Common myeloid progenitor, CD34-positive (primary cell): Measurements from ENCODE around the gene CNOT3.
A peak's percentile ranks its signal among the peaks of the same experiment; 100 is the strongest.

Experiments used
- CTCF ChIA-PET: fragments of 350-600 bp; sonication (Branson Sonifier 250); formaldehyde crosslinking; loops from one replicate; lab custom pipeline; 2021; ENCODE audit warnings: antibody characterized with exemption; lab: Charles Lee
- POLR2A ChIA-PET: fragments of 350-600 bp; sonication (Branson Sonifier 250); formaldehyde crosslinking; loops from one replicate; lab custom pipeline; 2021; ENCODE audit warnings: antibody characterized with exemption; lab: Charles Lee
- DNase-seq, 3 donors: peaks; one replicate each; pipeline versions ENCODE4 v3.0.0 to v3.0.0-alpha.2; 2013
- H3K27ac ChIP-seq, 2 experiments: 1 replicate in 1 of 2; 2 replicates in 1 of 2; pipeline ENCODE4 v1.7.0; 2013; ENCODE audit warnings: inconsistent platforms in 2 of 2, low read length in 2 of 2, mild to moderate bottlenecking in 2 of 2, low read depth in 1 of 2, moderate library complexity in 1 of 2; ENCODE audit not compliant: severe bottlenecking in 2 of 2, insufficient read depth in 1 of 2, poor library complexity in 1 of 2
- H3K27me3 ChIP-seq, 5 experiments: replicated peaks in 2 of 5; 1 replicate in 3 of 5; 2 replicates in 2 of 5; pipeline versions ENCODE4 v1.6.1 to v1.7.0; 2013; ENCODE audit warnings: low read length in 4 of 5, mild to moderate bottlenecking in 2 of 5, moderate library complexity in 2 of 5, inconsistent platforms in 1 of 5; ENCODE audit not compliant: insufficient read depth in 5 of 5, control insufficient read depth in 4 of 5
- H3K36me3 ChIP-seq, 4 experiments: 1 replicate in 2 of 4; 2 replicates in 2 of 4; pipeline versions ENCODE4 v1.6.1 to v1.7.0; 2013; ENCODE audit warnings: low read length in 3 of 4, control low read depth in 1 of 4, mild to moderate bottlenecking in 1 of 4; ENCODE audit not compliant: control insufficient read depth in 4 of 4, insufficient read depth in 4 of 4
- H3K4me1 ChIP-seq, 4 experiments: 1 replicate in 3 of 4; 2 replicates in 1 of 4; pipeline versions ENCODE4 v1.6.1 to v1.7.1; 2013; ENCODE audit warnings: low read length in 3 of 4, mild to moderate bottlenecking in 3 of 4, control low read depth in 1 of 4, inconsistent platforms in 1 of 4, moderate library complexity in 1 of 4; ENCODE audit not compliant: control insufficient read depth in 4 of 4, insufficient read depth in 4 of 4; ENCODE audit errors: control extremely low read depth in 1 of 4
- H3K4me3 ChIP-seq, 7 experiments: 1 replicate in 4 of 7; 2 replicates in 3 of 7; pipeline versions ENCODE4 v1.5.1 to v1.7.0; 2013; ENCODE audit warnings: mild to moderate bottlenecking in 7 of 7, low read length in 6 of 7, moderate library complexity in 6 of 7, inconsistent platforms in 2 of 7, low read depth in 2 of 7, control low read depth in 1 of 7; ENCODE audit not compliant: insufficient read depth in 4 of 7, control insufficient read depth in 1 of 7; ENCODE audit errors: extremely low read depth in 1 of 7
- H3K9me3 ChIP-seq, 5 experiments: 1 replicate in 4 of 5; 2 replicates in 1 of 5; pipeline versions ENCODE4 v1.6.1 to v1.7.1; 2013; ENCODE audit warnings: low read length in 4 of 5, mild to moderate bottlenecking in 2 of 5, inconsistent platforms in 1 of 5, low read depth in 1 of 5, moderate library complexity in 1 of 5; ENCODE audit not compliant: control insufficient read depth in 4 of 5, insufficient read depth in 2 of 5; ENCODE audit errors: control extremely low read depth in 1 of 5
- WGBS: methylation state at CpG from one replicate; pipeline ENCODE4 v1.1.5; 2013; ENCODE audit not compliant: insufficient coverage; 5-methylcytosine and 5-hydroxymethylcytosine counted together

Gene CNOT3

DNA sequence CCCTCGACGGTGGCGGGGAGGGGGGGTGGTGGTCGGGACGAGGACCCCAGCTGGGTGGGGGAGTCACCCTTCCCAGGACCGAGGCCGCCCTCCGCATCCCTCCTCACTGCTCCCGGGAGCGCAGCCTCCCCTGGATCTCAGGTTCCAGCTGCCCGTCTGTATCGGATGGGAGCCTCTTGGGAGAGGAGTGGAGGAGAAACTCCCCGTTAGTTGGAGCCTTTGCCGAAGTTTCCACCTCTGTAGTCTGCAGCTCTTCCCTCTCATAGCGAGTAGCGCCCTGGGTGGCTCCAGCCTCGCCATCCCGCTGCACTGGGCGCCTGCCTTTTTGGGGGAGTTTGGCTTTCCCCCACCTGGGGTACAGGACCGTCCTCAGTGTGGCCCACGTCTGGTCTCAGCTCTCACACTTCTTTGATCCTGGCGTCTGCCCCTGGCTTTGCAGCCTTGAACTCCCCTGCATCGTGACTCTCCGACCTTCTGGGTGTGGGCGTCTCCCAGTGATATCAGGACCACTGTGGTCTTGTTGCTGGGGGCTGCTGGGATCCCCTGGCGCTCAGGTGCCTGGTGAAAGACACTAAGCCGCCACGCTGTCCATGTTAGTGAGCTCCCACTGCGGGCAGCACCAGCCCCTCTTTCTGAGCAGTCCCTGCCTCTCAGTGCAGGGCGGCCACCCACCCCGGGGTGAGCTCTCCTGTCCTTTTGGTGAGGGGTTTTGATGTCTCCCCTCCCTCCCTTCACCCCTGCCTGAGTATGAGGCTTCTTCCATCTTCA, 1.1 kb downstream of the CNOT3 start:
- DNase-seq, result peak in 1 of 3 donors; percentile 16
- Histone ChIP-seq H3K9me3 (peaks cover 0 to under 1% (median 0%) of the 10 kb centered on the region in 5 experiments), H3K36me3 (peaks cover 6 to 44% (median 19%) of the 10 kb centered on the region in 4 experiments), H3K27me3 (no peaks in the 10 kb centered on the region), H3K4me1 (peaks cover 6 to 40% (median 26%) of the 10 kb centered on the region in 4 experiments), H3K27ac (peak overlapping the region in 1 of 2 experiments; percentile 11), H3K4me3 (peak overlapping the region in 6 of 7 experiments; percentile 64 to 84 (median 78))
- WGBS, result 44% methylated on average over 23 of the region's 31 CpGs
- ChIA-PET CTCF (interaction anchor here (1.0 to 1.2 kb wide), 2 partner anchors 19 to 21 kb away, joined by 3 read pairs; partner anchors contain the start of gene LENG1), POLR2A (interaction anchor here (0.5 to 2.8 kb wide), 2 partner anchors 21 to 91 kb away, joined by 3 to 9 read pairs; partner anchors contain the start of gene LENG1)

DNA sequence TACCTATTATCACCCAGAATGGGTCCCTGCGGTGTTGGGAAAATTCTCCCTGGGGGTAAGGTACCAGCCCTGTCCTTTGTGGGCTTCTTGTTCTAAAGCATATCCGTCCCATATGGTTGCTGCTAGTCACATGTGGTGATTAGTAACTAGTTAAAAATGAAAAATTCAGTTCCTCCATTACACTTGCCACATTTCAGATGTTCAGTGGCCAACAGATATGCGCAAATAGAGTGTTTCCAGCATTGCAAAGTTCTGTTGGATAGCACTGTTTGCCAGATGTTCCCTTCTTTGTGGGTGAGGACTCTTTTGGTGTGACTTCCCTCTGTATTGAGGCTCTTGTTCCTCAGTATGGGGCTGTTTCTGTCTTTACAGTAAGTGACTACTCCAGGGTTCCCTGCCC, 3.8 kb downstream of the CNOT3 start:
- Histone ChIP-seq H3K4me1 (peaks cover 3 to 32% (median 20%) of the 10 kb centered on the region in 4 experiments), H3K27ac (peak overlapping the region; percentile 8 to 9), H3K9me3 (no peaks in the 10 kb centered on the region), H3K36me3 (peaks cover 13 to 71% (median 45%) of the 10 kb centered on the region in 4 experiments), H3K4me3 (no peak overlapping the region), H3K27me3 (no peaks in the 10 kb centered on the region)
- POLR2A ChIA-PET, result interaction anchor here (1.0 kb wide), 1 partner anchor 14 kb away, joined by 3 read pairs; no protein-coding TSS in a partner anchor
- no peak for DNase-seq
- CTCF ChIA-PET, result no interaction called here
- no CpG with 5 or more reads among the region's 3 CpGs for WGBS

DNA sequence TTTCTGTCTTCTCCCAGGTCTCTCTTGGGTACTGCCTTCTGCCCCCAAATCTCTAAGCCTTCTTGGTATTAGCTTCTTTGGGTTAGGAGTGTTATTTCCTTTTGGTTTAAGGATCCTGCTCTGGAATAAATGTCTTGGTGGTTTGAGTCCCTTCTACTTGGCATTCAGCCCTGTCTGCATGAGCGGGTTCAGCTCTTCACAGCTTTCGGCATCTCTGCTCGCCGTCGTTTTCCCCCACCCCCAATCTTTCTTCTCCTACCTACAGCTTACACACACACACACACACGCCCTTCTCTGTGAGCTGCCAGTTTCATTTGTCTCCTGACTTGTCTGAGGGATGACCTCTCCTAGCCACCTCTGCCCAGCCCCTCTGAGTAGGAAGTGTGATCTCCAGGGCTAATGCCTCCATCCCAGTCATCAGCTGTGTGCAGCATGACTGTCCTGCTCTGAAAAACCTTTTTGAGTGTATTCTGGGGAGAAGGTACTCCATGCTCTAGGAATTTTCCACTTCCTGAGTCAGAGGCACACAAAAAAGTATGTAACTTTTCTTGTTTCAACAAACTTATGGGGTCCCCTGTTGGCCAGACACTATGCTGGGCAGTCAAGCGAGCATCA, 4.7 kb downstream of the CNOT3 start:
- Histone ChIP-seq H3K27me3 (no peaks in the 10 kb centered on the region), H3K9me3 (no peaks in the 10 kb centered on the region), H3K36me3 (peaks cover 13 to 80% (median 54%) of the 10 kb centered on the region in 4 experiments), H3K27ac (no peak overlapping the region), H3K4me3 (no peak overlapping the region), H3K4me1 (peaks cover 0 to 28% (median 15%) of the 10 kb centered on the region in 4 experiments)
- CTCF ChIA-PET, result no interaction called here
- no peak for DNase-seq
- POLR2A ChIA-PET, result interaction anchor here (1.0 kb wide), 1 partner anchor 13 kb away, joined by 3 read pairs; no protein-coding TSS in a partner anchor
- 88% methylated on average over 2 of the region's 7 CpGs for WGBS

DNA sequence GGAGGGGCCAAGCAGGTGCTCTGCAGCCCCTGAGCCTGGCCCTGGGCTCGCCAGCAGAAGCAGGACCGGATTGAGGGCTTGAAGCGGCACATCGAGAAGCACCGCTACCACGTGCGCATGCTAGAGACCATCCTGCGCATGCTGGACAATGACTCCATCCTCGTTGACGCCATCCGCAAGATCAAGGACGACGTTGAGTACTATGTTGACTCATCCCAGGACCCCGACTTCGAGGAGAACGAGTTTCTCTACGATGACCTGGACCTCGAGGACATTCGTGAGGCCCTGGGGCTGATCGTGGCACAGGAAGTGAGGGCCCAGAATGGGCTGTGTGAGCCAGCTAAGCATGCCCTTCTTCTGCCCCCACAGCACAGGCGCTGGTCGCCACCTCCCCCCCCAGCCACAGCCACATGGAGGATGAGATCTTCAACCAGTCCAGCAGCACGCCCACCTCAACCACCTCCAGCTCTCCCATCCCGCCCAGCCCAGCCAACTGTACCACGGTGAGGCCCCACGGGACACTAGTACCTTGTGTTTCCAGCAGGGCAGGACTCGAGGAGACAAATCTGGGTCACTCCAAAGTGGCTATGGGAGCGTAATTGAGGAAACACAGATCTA, 8.1 kb downstream of the CNOT3 start:
- ChIA-PET CTCF (interaction anchor here (1.9 kb wide), 1 partner anchor 10 kb away, joined by 5 read pairs; no protein-coding TSS in a partner anchor), POLR2A (no interaction called here)
- Histone ChIP-seq H3K27me3 (no peaks in the 10 kb centered on the region), H3K4me1 (peaks cover 0 to 3% (median 0%) of the 10 kb centered on the region in 4 experiments), H3K4me3 (no peak overlapping the region), H3K27ac (no peak overlapping the region), H3K36me3 (peaks cover 11 to 96% (median 74%) of the 10 kb centered on the region in 4 experiments), H3K9me3 (no peaks in the 10 kb centered on the region)
- DNase-seq, result no peak
- WGBS, result 98% methylated on average over 26 of the region's 28 CpGs

DNA sequence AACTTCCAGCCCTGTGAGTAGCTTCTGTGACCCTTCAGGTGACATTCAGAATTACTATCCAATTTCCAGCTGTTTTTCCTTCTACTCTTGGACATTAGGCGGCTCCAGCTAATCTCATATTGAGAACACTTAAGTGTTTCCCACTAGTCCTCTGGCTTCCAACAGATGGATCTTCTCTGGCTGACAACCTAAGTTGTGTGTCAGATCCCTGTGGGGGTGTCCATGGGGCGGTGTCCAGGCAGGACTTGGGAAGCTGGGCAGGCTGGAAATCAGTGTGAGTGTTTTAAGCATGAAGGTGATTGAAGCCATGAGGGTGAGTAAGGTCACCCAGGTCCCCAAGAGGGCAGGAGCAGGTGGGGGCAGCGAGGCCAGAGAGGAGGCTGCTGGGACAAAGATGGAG, 10.1 kb downstream of the CNOT3 start:
- ChIA-PET CTCF (interaction anchor here (1.1 kb wide), 1 partner anchor 11 kb away, joined by 3 read pairs; no protein-coding TSS in a partner anchor), POLR2A (no interaction called here)
- no peak overlapping the region for H3K27ac ChIP-seq
- H3K27me3 ChIP-seq, result no peaks in the 10 kb centered on the region
- no peak overlapping the region for H3K4me3 ChIP-seq
- H3K36me3 ChIP-seq, result peaks cover 11 to 97% (median 81%) of the 10 kb centered on the region in 4 experiments
- no peak for DNase-seq
- 100% methylated on average over 1 of the region's 3 CpGs for WGBS
- no peaks in the 10 kb centered on the region for H3K4me1 ChIP-seq
- H3K9me3 ChIP-seq, result no peaks in the 10 kb centered on the region

DNA sequence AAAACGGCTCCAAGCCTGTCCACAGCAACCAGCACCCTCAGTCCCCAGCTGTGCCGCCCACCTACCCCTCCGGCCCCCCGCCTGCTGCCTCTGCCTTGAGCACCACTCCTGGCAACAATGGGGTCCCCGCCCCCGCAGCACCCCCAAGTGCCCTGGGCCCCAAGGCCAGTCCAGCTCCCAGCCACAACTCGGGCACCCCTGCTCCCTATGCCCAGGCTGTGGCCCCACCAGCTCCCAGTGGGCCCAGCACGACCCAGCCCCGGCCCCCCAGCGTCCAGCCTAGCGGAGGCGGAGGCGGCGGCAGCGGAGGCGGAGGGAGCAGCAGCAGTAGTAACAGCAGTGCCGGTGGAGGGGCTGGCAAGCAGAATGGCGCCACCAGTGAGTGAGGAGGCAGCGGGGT, 10.6 kb downstream of the CNOT3 start:
- DNase-seq, result no peak
- Histone ChIP-seq H3K9me3 (no peaks in the 10 kb centered on the region), H3K27ac (no peak overlapping the region), H3K4me3 (no peak overlapping the region), H3K27me3 (no peaks in the 10 kb centered on the region), H3K4me1 (no peaks in the 10 kb centered on the region), H3K36me3 (peaks cover 11 to 97% (median 81%) of the 10 kb centered on the region in 4 experiments)
- 95% methylated on average over 18 of the region's 19 CpGs for WGBS
- POLR2A ChIA-PET, result no interaction called here
- CTCF ChIA-PET, result interaction anchor here (1.1 to 3.5 kb wide), 2 partner anchors 11 kb away, joined by 3 to 11 read pairs; partner anchors contain the start of gene LENG1
